Breast epithelium (tissue), 3 donors: Measurements from ENCODE around the gene KLK5.

ENCODE experiments used
- CTCF ChIP-seq, 3 donors: fragments of 450-650 bp; IDR thresholded peaks; one replicate each; pipeline ENCODE4 v1.5.1; 2016 to 2017; ENCODE audit warnings: antibody characterized with exemption in 3 of 3, mild to moderate bottlenecking in 3 of 3, moderate library complexity in 3 of 3
- POLR2A ChIP-seq: fragments of 450-650 bp; IDR thresholded peaks from one replicate; pipeline ENCODE4 v1.6.1; 2016; ENCODE audit warnings: antibody characterized with exemption, mild to moderate bottlenecking, moderate library complexity
- POLR2AphosphoS5 ChIP-seq, 3 donors: sonication (generic); formaldehyde crosslinking; IDR thresholded peaks; one replicate each; pipeline ENCODE4 v1.6.1; 2017; ENCODE audit warnings: antibody characterized with exemption in 3 of 3

DNA sequence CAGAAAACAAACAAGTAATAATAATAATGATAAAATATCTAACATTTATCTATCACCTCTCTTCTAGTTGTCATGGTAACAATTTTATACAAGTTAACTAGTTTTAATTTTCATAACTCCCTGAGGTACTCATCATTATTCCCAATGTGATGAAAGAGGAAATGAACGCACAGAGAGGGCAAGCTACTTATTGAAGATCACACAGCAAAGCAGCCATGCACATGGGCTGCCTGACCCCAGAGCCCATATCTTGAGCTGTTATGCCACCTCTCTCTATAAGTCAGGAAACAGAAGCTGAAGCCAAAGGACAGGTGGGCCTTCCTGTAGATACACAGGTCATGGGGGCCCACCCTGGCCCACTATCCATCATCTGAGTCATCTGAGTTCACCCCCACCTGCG, 36.8 kb downstream of the KLK5 start:
- TF ChIP-seq CTCF (IDR thresholded peaks at IDR 0.05) (no peak), POLR2A (no peak), POLR2AphosphoS5 (IDR thresholded peaks at IDR 0.05) (no peak)
